OCI-LY7 (cell line): ENCODE results near the gene RASGRP2. TPM values are rescaled to one million over a fixed set of nuclear protein-coding genes. Genes with fewer than 3 reads are reported as not detected.

ENCODE experiments used
- BruUV-seq: library from RNA; stranded (reverse); fragments of 400-500 nt; replicated peaks from 2 replicates; lab custom pipeline; 2021; lab: Mats Ljungman, UMichigan
- CTCF ChIA-PET: fragments of 300-600 bp; sonication (Branson Sonifier 250); formaldehyde crosslinking; loops from one replicate; lab custom pipeline; 2022; ENCODE audit warnings: antibody characterized with exemption; ENCODE audit not compliant: unreplicated experiment; lab: Charles Lee
- POLR2A ChIA-PET: fragments of 300-600 bp; sonication (Branson Sonifier 250); formaldehyde crosslinking; loops from one replicate; lab custom pipeline; 2022; ENCODE audit warnings: antibody characterized with exemption; lab: Charles Lee
- DNase-seq: peaks from one replicate; pipeline ENCODE4 v3.0.0-alpha.2; 2015; ENCODE audit warnings: low spot score
- H2AFZ ChIP-seq: fragments of 200-600 bp; sonication (generic), shearing (Covaris generic); 2 replicates; pipeline ENCODE4 v1.6.1; 2014; ENCODE audit warnings: mild to moderate bottlenecking, antibody characterized with exemption, low read length, moderate library complexity
- H3K27ac ChIP-seq: fragments of 200-600 bp; sonication (generic); 2 replicates; pipeline ENCODE4 v1.5.1; 2014; ENCODE audit warnings: mixed run types, low read depth, mild to moderate bottlenecking, moderate library complexity, low read length, inconsistent platforms; ENCODE audit not compliant: poor library complexity, severe bottlenecking
- H3K36me3 ChIP-seq: fragments of 200-600 bp; sonication (generic); 2 replicates; pipeline ENCODE4 v1.6.1; 2014; ENCODE audit warnings: mild to moderate bottlenecking, antibody characterized with exemption, low read length, moderate library complexity, mixed read lengths; ENCODE audit not compliant: insufficient read depth
- H3K4me1 ChIP-seq: fragments of 200-600 bp; sonication (generic); 2 replicates; pipeline ENCODE4 v1.5.1; 2014; ENCODE audit warnings: mild to moderate bottlenecking, low read length; ENCODE audit not compliant: insufficient read depth, poor library complexity, severe bottlenecking
- H3K4me2 ChIP-seq: fragments of 200-600 bp; sonication (generic); 2 replicates; pipeline ENCODE4 v1.6.1; 2014; ENCODE audit warnings: mild to moderate bottlenecking, low read length
- H3K4me3 ChIP-seq: fragments of 200-600 bp; sonication (generic); 2 replicates; pipeline ENCODE4 v1.5.1; 2014; ENCODE audit warnings: mild to moderate bottlenecking, low read depth, low read length; ENCODE audit not compliant: poor library complexity, severe bottlenecking
- H3K79me2 ChIP-seq: fragments of 200-600 bp; sonication (generic); 2 replicates; pipeline ENCODE4 v1.6.1; 2016; ENCODE audit warnings: low read depth, mild to moderate bottlenecking, low read length, moderate library complexity, mixed read lengths; ENCODE audit not compliant: insufficient read depth
- H3K9me2 ChIP-seq: fragments of 200-600 bp; sonication (generic); 2 replicates; pipeline ENCODE4 v1.6.1; 2016; ENCODE audit warnings: mild to moderate bottlenecking, low read length, mixed read lengths; ENCODE audit not compliant: insufficient read depth
- H3K9me3 ChIP-seq: fragments of 200-600 bp; sonication (generic); 2 replicates; pipeline ENCODE4 v1.6.1; 2014; ENCODE audit warnings: mild to moderate bottlenecking, mixed run types, low read length, mixed read lengths
- H4K20me1 ChIP-seq: fragments of 200-600 bp; sonication (generic); 2 replicates; pipeline ENCODE4 v1.6.1; 2014; ENCODE audit warnings: mild to moderate bottlenecking, antibody characterized with exemption, low read length, moderate library complexity, mixed read lengths; ENCODE audit not compliant: insufficient read depth
- CTCF ChIP-seq: fragments of 200-600 bp; sonication (generic); conservative IDR thresholded peaks from 2 replicates; pipeline ENCODE4 v1.5.1; 2014; ENCODE audit warnings: mild to moderate bottlenecking, antibody characterized with exemption, low read length, moderate library complexity, mixed read lengths
- EZH2phosphoT487 ChIP-seq: fragments of 200-600 bp; sonication (generic); IDR thresholded peaks from 2 replicates; pipeline ENCODE4 v1.6.1; 2018; ENCODE audit warnings: low read depth, borderline replicate concordance, mild to moderate bottlenecking, mixed run types, antibody characterized with exemption, low read length, moderate library complexity, mixed read lengths
- intact Hi-C: fragments of 100-400 bp; cut with micrococcal nuclease; formaldehyde crosslinking; loops from one replicate; pipeline ENCODE4 v1.10.0; 2022; ENCODE audit not compliant: unreplicated experiment
- total RNA-seq, 2 experiments: library from RNA; depleted of rRNA in 1 of 2; stranded (reverse); fragments of >200 nt in 1 of 2; shearing (Covaris generic) in 1 of 2; gene quantifications; 2 replicates each; pipeline ENCODE4 v1.2.3, GENCODE V29; 2014 to 2022

The RASGRP2 gene
- total RNA-seq, 2 experiments from 2014 or later: 127 to 195 TPM

- TF ChIP-seq CTCF (no peak), EZH2phosphoT487 (no peak)
- H3K36me3 ChIP-seq: no peaks in the 10 kb centered on the region
- DNase-seq: no peak
- CTCF ChIA-PET: no interaction called here
- no peak overlapping the region for H3K4me3 ChIP-seq
- no peaks in the 10 kb centered on the region for H3K9me2 ChIP-seq
- H3K9me3 ChIP-seq: no peaks in the 10 kb centered on the region
- H4K20me1 ChIP-seq: no peaks in the 10 kb centered on the region
- no peak overlapping the region for H3K4me2 ChIP-seq
- POLR2A ChIA-PET: no interaction called here
- no TSS peak for BruUV-seq
- intact Hi-C loops: no loop called here
- H3K4me1 ChIP-seq: peaks cover 14% of the 10 kb centered on the region
- H3K79me2 ChIP-seq: no peaks in the 10 kb centered on the region
- no peak overlapping the region for H2AFZ ChIP-seq
- H3K27ac ChIP-seq: no peak overlapping the region
These were observed 24.5 kb downstream of the RASGRP2 start for GRCh38 chr11:64719406-64719805.

- CTCF ChIA-PET: no interaction called here
- Histone ChIP-seq H3K27ac (no peak overlapping the region), H3K79me2 (no peaks in the 10 kb centered on the region), H2AFZ (no peak overlapping the region), H3K4me2 (no peak overlapping the region), H3K36me3 (no peaks in the 10 kb centered on the region), H3K9me3 (no peaks in the 10 kb centered on the region), H3K4me1 (peaks cover 8% of the 10 kb centered on the region), H4K20me1 (no peaks in the 10 kb centered on the region), H3K4me3 (no peak overlapping the region), H3K9me2 (no peaks in the 10 kb centered on the region)
- intact Hi-C loops: no loop called here
- no TSS peak for BruUV-seq
- TF ChIP-seq CTCF (no peak), EZH2phosphoT487 (no peak)
- DNase-seq: no peak
- POLR2A ChIA-PET: no interaction called here
These were observed 25.2 kb downstream of the RASGRP2 start for GRCh38 chr11:64718780-64719124.

- Histone ChIP-seq H2AFZ (no peak overlapping the region), H3K27ac (no peak overlapping the region), H3K9me3 (no peaks in the 10 kb centered on the region), H3K9me2 (no peaks in the 10 kb centered on the region), H3K4me1 (peaks cover 4% of the 10 kb centered on the region), H3K36me3 (no peaks in the 10 kb centered on the region), H3K4me2 (no peak overlapping the region), H3K4me3 (no peak overlapping the region), H4K20me1 (no peaks in the 10 kb centered on the region), H3K79me2 (no peaks in the 10 kb centered on the region)
- no peak for TF ChIP-seq EZH2phosphoT487
- no peak for TF ChIP-seq CTCF
- POLR2A ChIA-PET: interaction anchor here (1.3 kb wide), 1 partner anchor 13 kb away, joined by 5 read pairs; no protein-coding TSS in a partner anchor
- no peak for DNase-seq
- CTCF ChIA-PET: no interaction called here
- no TSS peak for BruUV-seq
- intact Hi-C loops: no loop called here
These were observed 25.7 kb downstream of the RASGRP2 start for GRCh38 chr11:64718084-64718779.
